Measurements from ENCODE around the gene GSX1.

GSX1 gene

GRCh38 chr13:27822258-27822872 is 30.1 kb downstream of the GSX1 start:
- H3K4me3 ChIP-seq (ENCODE audit: low read depth, low read length), result no peak overlapping the region
- TF ChIP-seq CTCF (IDR thresholded peaks at IDR 0.05; ENCODE audit: low read depth, low read length, missing control alignments), result no peak
- in situ Hi-C loops (cut with HindIII; ENCODE audit: low pct_ligation_motif_present, low sequenced_read_pairs), result no loop called here
- DNase-seq, result no peak
- no peak overlapping the region for H3K27ac ChIP-seq
- H3K36me3 ChIP-seq (replicated peaks), result no peaks in the 10 kb centered on the region
- peaks cover 47% of the 10 kb centered on the region for H3K27me3 ChIP-seq (replicated peaks)

DNA sequence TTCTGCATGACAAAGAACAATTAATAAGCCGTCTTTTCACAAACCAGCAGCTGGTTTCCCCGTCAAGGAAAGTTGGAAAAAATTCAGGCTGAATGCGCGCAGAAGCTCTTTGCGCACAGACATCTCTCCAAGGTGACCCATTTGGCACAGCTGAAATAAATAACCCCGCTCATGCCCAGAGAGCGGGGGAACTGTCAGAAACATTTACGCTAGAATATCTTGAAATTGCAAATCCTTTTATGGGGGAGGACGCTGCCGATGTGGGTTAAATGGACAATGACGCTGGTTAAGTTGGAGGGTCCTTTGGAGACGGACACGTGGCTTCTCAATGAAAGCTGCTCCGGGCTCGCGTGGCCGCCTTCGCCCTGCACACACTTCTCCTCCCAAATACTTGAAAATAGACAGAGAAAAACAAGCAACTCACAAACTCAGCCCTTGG is 30.6 kb downstream of the GSX1 start:
- Histone ChIP-seq H3K36me3 (replicated peaks) (no peaks in the 10 kb centered on the region), H3K27me3 (replicated peaks) (peaks cover 47% of the 10 kb centered on the region), H3K27ac (no peak overlapping the region), H3K4me3 (ENCODE audit: low read depth, low read length) (no peak overlapping the region)
- DNase-seq, result no peak
- in situ Hi-C loops (cut with HindIII; ENCODE audit: low pct_ligation_motif_present, low sequenced_read_pairs), result no loop called here
- TF ChIP-seq CTCF (IDR thresholded peaks at IDR 0.05; ENCODE audit: low read depth, low read length, missing control alignments), result no peak

GRCh38 chr13:27824121-27824520 is 31.8 kb downstream of the GSX1 start:
- Histone ChIP-seq H3K4me3 (ENCODE audit: low read depth, low read length) (no peak overlapping the region), H3K27ac (no peak overlapping the region), H3K36me3 (replicated peaks) (no peaks in the 10 kb centered on the region), H3K27me3 (replicated peaks) (peaks cover 47% of the 10 kb centered on the region)
- in situ Hi-C loops (cut with HindIII; ENCODE audit: low pct_ligation_motif_present, low sequenced_read_pairs), result no loop called here
- no peak for DNase-seq
- TF ChIP-seq CTCF (IDR thresholded peaks at IDR 0.05; ENCODE audit: low read depth, low read length, missing control alignments), result no peak

DNA sequence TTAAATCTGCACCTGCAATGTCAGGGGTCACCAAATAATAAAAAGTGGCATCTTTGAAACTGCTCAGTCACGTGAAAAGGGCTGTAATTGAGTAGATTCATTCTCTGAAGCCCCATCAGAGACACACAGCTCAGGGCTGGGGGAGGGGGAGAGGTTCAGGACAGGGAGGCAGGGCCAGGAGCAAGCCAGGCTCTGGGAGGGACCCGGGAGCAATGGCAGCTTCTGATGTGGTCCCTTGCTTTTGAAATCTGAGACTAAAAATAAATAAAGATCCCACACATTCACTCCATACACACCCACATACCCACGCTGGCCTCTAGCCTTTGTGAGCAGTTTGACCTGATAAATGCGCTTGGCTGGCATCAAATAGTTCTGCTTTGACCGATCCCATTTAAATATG is 32.8 kb downstream of the GSX1 start:
- H3K36me3 ChIP-seq (replicated peaks), result no peaks in the 10 kb centered on the region
- no peak for TF ChIP-seq CTCF (IDR thresholded peaks at IDR 0.05; ENCODE audit: low read depth, low read length, missing control alignments)
- H3K27ac ChIP-seq, result no peak overlapping the region
- no peak for DNase-seq
- in situ Hi-C loops (cut with HindIII; ENCODE audit: low pct_ligation_motif_present, low sequenced_read_pairs), result no loop called here
- no peak overlapping the region for H3K4me3 ChIP-seq (ENCODE audit: low read depth, low read length)
- H3K27me3 ChIP-seq (replicated peaks), result peaks cover 37% of the 10 kb centered on the region

GRCh38 chr13:27826379-27827353 is 34.4 kb downstream of the GSX1 start:
- Histone ChIP-seq H3K27me3 (replicated peaks) (peaks cover 32% of the 10 kb centered on the region), H3K36me3 (replicated peaks) (no peaks in the 10 kb centered on the region), H3K27ac (no peak overlapping the region), H3K4me3 (ENCODE audit: low read depth, low read length) (peak overlapping the region; percentile 40)
- TF ChIP-seq CTCF (IDR thresholded peaks at IDR 0.05; ENCODE audit: low read depth, low read length, missing control alignments), result peak; percentile 92
- in situ Hi-C loops (cut with HindIII; ENCODE audit: low pct_ligation_motif_present, low sequenced_read_pairs), result no loop called here
- peak; percentile 82 for DNase-seq

Data from brain microvascular endothelial cell (primary cell).